Mesothelial cell of epicardium (in vitro differentiated cells): ENCODE results near the gene PLAGL1. TPM values are rescaled to one million over a fixed set of nuclear protein-coding genes. Genes with fewer than 3 reads are reported as not detected.
A peak's percentile ranks its signal among the peaks of the same experiment; 100 is the strongest.
"Not testable (repeated sequence)": the region's sequence is repeated elsewhere in the genome, so short reads cannot be mapped to it uniquely, and the experiment has no call there.

Experiments used
- DNase-seq, 2 experiments: peaks; one replicate each; pipeline ENCODE4 v3.0.0; 2021; ENCODE audit warnings: low spot score in 2 of 2; ENCODE audit not compliant: unreplicated experiment in 2 of 2
- H3K27ac Mint-ChIP-seq: 2 replicates; pipeline ENCODE4 v1.8.0; 2021; ENCODE audit warnings: mixed read lengths
- H3K27me3 Mint-ChIP-seq: 2 replicates; pipeline ENCODE4 v1.8.0; 2021; ENCODE audit warnings: low read depth, mixed read lengths
- H3K36me3 Mint-ChIP-seq: 2 replicates; pipeline ENCODE4 v1.8.0; 2021; ENCODE audit warnings: mixed read lengths
- H3K4me1 Mint-ChIP-seq: 2 replicates; pipeline ENCODE4 v1.8.0; 2021; ENCODE audit warnings: mixed read lengths
- H3K4me3 Mint-ChIP-seq: 2 replicates; pipeline ENCODE4 v1.8.0; 2021; ENCODE audit warnings: mild to moderate bottlenecking, moderate library complexity, mixed read lengths
- H3K9me3 Mint-ChIP-seq: 2 replicates; pipeline ENCODE4 v1.8.0; 2021; ENCODE audit warnings: mixed read lengths
- total RNA-seq: library from RNA; stranded (reverse); gene quantifications from 3 replicates; pipeline ENCODE4 v1.2.1, GENCODE V29; 2021
- TF ChIP-seq, protein P1 (sequence below): fragments of 200-600 bp; sonication (generic); IDR thresholded peaks from one replicate; pipeline ENCODE4 v1.5.0; 2021; ENCODE audit warnings: antibody characterized with exemption; ENCODE audit not compliant: unreplicated experiment

PLAGL1 gene
- total RNA-seq, 1 donor from 2014 or later: 161 TPM

DNA sequence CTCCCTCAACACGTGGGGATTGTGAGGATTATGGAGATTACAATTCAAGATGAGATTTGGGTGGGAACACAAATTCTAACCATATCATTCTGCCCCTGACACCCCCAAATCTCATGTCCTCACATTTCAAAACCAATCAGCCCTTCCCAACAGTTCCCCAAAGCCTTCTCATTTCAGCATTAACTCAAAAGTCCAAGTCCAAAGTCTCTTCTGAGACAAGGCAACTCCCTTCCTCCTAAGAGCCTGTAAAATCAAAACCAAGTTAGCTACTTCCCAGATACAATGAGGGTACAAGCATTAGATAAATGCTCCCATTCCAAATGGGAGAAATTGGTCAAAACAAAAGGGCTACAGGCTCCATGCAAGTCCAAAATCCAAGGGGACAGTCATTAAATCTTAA, 39.6 kb upstream of the PLAGL1 start:
- H3K27me3 Mint-ChIP-seq: peaks cover 15% of the 10 kb centered on the region
- TF ChIP-seq, protein P1, sequence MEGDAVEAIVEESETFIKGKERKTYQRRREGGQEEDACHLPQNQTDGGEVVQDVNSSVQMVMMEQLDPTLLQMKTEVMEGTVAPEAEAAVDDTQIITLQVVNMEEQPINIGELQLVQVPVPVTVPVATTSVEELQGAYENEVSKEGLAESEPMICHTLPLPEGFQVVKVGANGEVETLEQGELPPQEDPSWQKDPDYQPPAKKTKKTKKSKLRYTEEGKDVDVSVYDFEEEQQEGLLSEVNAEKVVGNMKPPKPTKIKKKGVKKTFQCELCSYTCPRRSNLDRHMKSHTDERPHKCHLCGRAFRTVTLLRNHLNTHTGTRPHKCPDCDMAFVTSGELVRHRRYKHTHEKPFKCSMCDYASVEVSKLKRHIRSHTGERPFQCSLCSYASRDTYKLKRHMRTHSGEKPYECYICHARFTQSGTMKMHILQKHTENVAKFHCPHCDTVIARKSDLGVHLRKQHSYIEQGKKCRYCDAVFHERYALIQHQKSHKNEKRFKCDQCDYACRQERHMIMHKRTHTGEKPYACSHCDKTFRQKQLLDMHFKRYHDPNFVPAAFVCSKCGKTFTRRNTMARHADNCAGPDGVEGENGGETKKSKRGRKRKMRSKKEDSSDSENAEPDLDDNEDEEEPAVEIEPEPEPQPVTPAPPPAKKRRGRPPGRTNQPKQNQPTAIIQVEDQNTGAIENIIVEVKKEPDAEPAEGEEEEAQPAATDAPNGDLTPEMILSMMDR: no peak
- H3K27ac Mint-ChIP-seq: no peak overlapping the region
- no peak overlapping the region for H3K4me3 Mint-ChIP-seq
- H3K4me1 Mint-ChIP-seq: no peaks in the 10 kb centered on the region
- no peaks in the 10 kb centered on the region for H3K36me3 Mint-ChIP-seq
- no peak for DNase-seq
- peaks cover 31% of the 10 kb centered on the region for H3K9me3 Mint-ChIP-seq

DNA sequence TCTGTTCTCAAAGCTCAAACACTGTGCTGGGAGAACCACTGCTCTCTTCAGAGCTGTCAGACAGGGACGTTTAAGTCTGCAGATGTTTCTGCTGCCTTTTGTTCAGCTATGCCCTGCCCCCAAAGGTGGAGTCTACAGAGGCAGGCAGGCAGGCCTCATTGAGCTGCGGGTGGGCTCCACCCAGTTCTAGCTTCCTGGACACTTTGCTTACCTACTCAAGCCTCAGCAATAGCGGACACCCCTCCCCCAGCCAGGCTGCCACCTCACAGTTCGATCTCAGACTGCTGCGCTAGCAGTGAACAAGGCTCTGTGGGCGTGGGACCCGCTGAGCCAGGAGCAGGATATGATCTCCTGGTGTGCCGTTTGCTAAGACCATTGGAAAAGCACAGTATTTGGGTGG, 38.6 kb upstream of the PLAGL1 start:
- H3K27ac Mint-ChIP-seq, H3K4me1 Mint-ChIP-seq, H3K4me3 Mint-ChIP-seq, DNase-seq, H3K36me3 Mint-ChIP-seq: not testable (repeated sequence)
- H3K9me3 Mint-ChIP-seq: peaks cover 31% of the 10 kb centered on the region
- H3K27me3 Mint-ChIP-seq: peaks cover 15% of the 10 kb centered on the region

DNA sequence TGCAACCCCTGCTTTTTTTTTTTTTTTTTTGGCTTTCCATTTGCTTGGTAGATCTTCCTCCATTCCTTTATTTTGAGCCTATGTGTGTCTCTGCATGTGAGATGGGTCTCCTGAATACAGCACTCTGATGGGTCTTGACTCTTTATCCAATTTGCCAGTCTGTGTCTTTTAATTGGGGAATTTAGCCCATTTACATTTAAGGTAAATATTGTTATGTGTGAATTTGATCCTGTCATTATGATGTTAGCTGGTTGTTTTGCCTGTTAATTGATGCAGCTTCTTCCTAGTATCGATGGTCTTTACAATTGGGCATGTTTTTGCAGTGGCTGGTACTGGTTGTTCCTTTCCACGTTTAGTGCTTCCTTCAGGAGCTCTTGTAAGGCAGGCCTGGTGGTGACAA, 36.9 kb upstream of the PLAGL1 start:
- DNase-seq, H3K27ac Mint-ChIP-seq, H3K4me1 Mint-ChIP-seq, H3K36me3 Mint-ChIP-seq, H3K4me3 Mint-ChIP-seq: not testable (repeated sequence)
- H3K9me3 Mint-ChIP-seq: peaks cover 33% of the 10 kb centered on the region
- H3K27me3 Mint-ChIP-seq: peaks cover 12% of the 10 kb centered on the region

DNA sequence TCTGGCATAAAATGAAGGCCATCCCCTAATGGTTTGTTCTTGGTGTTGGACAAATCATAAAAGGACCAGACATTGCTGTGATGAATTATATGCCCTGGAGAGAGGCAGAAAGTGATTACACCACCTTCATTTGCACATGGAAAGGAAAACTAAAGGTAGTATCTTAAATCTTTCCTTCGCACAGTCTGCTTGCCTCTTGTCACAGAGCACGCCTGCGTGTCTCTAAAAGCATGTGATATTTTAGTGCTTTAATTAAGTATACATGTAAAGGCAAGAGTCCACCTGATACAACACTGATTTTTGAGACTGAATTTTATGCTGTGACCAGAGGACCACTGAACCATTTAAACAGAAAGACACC, 28.8 kb upstream of the PLAGL1 start:
- Mint-ChIP-seq H3K27ac (peak overlapping the region; percentile 0), H3K4me1 (peaks cover 7% of the 10 kb centered on the region), H3K36me3 (peaks cover 2% of the 10 kb centered on the region), H3K9me3 (peaks cover 27% of the 10 kb centered on the region), H3K27me3 (no peaks in the 10 kb centered on the region), H3K4me3 (no peak overlapping the region)
- DNase-seq: no peak
- TF ChIP-seq, protein P1: no peak

DNA sequence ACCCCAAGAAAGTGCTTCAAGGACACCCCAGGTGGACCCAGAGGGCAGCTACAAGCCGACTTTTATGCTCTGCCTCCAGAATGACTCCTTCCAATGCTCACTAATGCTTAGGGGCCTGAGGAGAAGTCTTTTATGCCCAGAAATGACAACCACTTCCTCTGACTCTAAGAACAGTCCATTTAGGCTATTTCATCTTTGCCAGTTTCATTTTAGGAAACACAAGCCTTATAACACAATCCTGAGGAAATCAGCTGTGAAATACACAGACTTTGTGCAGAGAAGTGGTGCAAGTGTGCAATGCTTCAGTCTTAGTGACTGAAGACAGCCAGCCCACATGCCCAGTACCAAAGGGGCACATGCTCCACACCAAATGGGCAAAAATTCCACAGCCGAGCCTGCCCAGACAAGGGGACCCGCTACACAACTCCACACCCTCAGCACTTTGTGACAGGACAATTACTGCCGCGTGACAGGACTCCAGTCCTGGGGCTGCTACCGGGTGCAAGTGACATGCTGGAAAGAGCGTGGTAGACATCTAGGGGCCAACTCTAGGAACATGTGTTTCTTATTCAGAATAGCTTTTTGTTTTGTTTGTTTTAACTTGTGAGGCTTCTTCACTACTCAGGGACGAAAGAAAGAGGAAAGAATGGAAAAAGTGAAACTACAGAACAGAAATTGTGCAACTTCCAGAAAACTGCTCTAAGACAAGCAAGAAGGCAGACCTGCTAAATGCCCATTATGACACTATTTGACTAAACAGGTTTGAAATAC, 28.2 kb upstream of the PLAGL1 start:
- no peak for DNase-seq
- Mint-ChIP-seq H3K36me3 (peaks cover 2% of the 10 kb centered on the region), H3K4me1 (peaks cover 7% of the 10 kb centered on the region), H3K27ac (peak overlapping the region; percentile 0), H3K9me3 (peaks cover 30% of the 10 kb centered on the region), H3K27me3 (no peaks in the 10 kb centered on the region), H3K4me3 (no peak overlapping the region)
- TF ChIP-seq, protein P1: no peak

DNA sequence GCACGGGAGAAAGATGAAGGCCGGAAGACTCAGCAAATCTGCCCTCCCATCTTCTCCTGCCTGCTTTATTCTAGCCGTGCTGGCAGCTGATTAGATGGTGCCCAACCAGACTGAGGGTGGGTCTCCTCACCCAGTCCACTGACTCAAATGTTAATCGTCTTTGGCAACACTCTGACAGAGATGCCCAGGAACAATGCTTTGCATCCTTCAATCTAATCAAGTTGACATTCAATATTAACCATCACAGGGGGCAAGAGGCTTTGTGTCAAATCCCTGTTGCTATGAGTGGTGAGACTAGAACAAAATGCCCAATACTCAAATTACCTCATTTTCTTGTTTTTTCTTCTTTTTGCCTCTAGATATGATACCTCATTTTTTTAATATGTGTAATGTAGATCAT, 27.4 kb upstream of the PLAGL1 start:
- no peak for DNase-seq
- Mint-ChIP-seq H3K27ac (no peak overlapping the region), H3K9me3 (peaks cover 35% of the 10 kb centered on the region), H3K36me3 (peaks cover 2% of the 10 kb centered on the region), H3K4me3 (no peak overlapping the region), H3K27me3 (peaks cover 2% of the 10 kb centered on the region), H3K4me1 (peaks cover 7% of the 10 kb centered on the region)
- TF ChIP-seq, protein P1: no peak
